HG02973 (cell line): ENCODE results near the gene ST3GAL5.

Source experiments
- ATAC-seq: cut with Tn5 transposase; IDR thresholded peaks from one replicate; pipeline ENCODE4 v1.9.1; 2021; ENCODE audit warnings: moderate library complexity; ENCODE audit not compliant: unreplicated experiment

The ST3GAL5 gene

GRCh38 chr2:85917887-85918795, 29.4 kb upstream of the ST3GAL5 start:
- ATAC-seq: no peak

GRCh38 chr2:85915606-85916303, 27.0 kb upstream of the ST3GAL5 start:
- ATAC-seq: no peak

GRCh38 chr2:85914922-85915321, 26.1 kb upstream of the ST3GAL5 start:
- ATAC-seq: no peak

GRCh38 chr2:85913884-85914881, 25.4 kb upstream of the ST3GAL5 start:
- ATAC-seq: no peak

- no peak for ATAC-seq
Observed at GRCh38 chr2:85911814-85912692, 23.3 kb upstream of the ST3GAL5 start.

GRCh38 chr2:85911097-85911496, 22.3 kb upstream of the ST3GAL5 start:
- no peak for ATAC-seq

- no peak for ATAC-seq
Observed at GRCh38 chr2:85909005-85909404, 20.2 kb upstream of the ST3GAL5 start.

- no peak for ATAC-seq
Observed at GRCh38 chr2:85908506-85908905, 19.7 kb upstream of the ST3GAL5 start.

GRCh38 chr2:85907671-85908157, 18.9 kb upstream of the ST3GAL5 start:
- no peak for ATAC-seq

- no peak for ATAC-seq
Observed at GRCh38 chr2:85906748-85907147, 18.0 kb upstream of the ST3GAL5 start.

GRCh38 chr2:85905891-85906290, 17.1 kb upstream of the ST3GAL5 start:
- no peak for ATAC-seq

- ATAC-seq: no peak
Observed at GRCh38 chr2:85905187-85905666, 16.4 kb upstream of the ST3GAL5 start.

- no peak for ATAC-seq
Observed at GRCh38 chr2:85903849-85904248, 15.1 kb upstream of the ST3GAL5 start.

- ATAC-seq: no peak
Observed at GRCh38 chr2:85902496-85902895, 13.7 kb upstream of the ST3GAL5 start.

- ATAC-seq: no peak
Observed at GRCh38 chr2:85901155-85901554, 12.4 kb upstream of the ST3GAL5 start.

GRCh38 chr2:85900366-85900765, 11.6 kb upstream of the ST3GAL5 start:
- no peak for ATAC-seq

GRCh38 chr2:85899849-85900248, 11.1 kb upstream of the ST3GAL5 start:
- no peak for ATAC-seq

- no peak for ATAC-seq
Observed at GRCh38 chr2:85899284-85899683, 10.5 kb upstream of the ST3GAL5 start.

- ATAC-seq: no peak
Observed at GRCh38 chr2:85898881-85899280, 10.1 kb upstream of the ST3GAL5 start.
